Measurements from ENCODE around the gene NFKB1. TPM values are rescaled to one million over a fixed set of nuclear protein-coding genes. Genes with fewer than 3 reads are reported as not detected.

Gene NFKB1
- total RNA-seq, 3 donors from 2014 or later (not counting 1 experiment from before 2014, with no cell fraction given), result 144 to 235 (median 163) TPM

GRCh38 chr4:102604222-102604940, 103.2 kb downstream of the NFKB1 start:
- Histone ChIP-seq H3K4me1 (ENCODE audit: control insufficient read depth, insufficient read depth, low read length) (no peaks in the 10 kb centered on the region), H3K36me3 (ENCODE audit: control insufficient read depth, insufficient read depth, low read length) (peaks cover 81% of the 10 kb centered on the region), H3K27me3 (ENCODE audit: control insufficient read depth, insufficient read depth, low read length) (no peaks in the 10 kb centered on the region), H3K4me3 (ENCODE audit: low read length) (no peak overlapping the region), H3K27ac (ENCODE audit: low read length) (no peak overlapping the region), H3K9me3 (ENCODE audit: control insufficient read depth, insufficient read depth, low read length) (no peaks in the 10 kb centered on the region)
- no peak for TF ChIP-seq CTCF (IDR thresholded peaks at IDR 0.05)
- no peak for ATAC-seq
- H3K36me3 Mint-ChIP-seq, result peaks cover 10% of the 10 kb centered on the region
- no peak overlapping the region for H3K4me3 Mint-ChIP-seq
- DNase-seq, result no peak
- H3K4me1 Mint-ChIP-seq, result no peaks in the 10 kb centered on the region
- no peaks in the 10 kb centered on the region for H3K9me3 Mint-ChIP-seq
- intact Hi-C loops (cut with micrococcal nuclease), result no loop called here
- H3K27ac Mint-ChIP-seq, result peak overlapping the region in 1 of 2 donors; percentile 24
- H3K27me3 Mint-ChIP-seq (ENCODE audit: low read depth in 2 of 2), result no peaks in the 10 kb centered on the region
- no CpG with 5 or more reads among the region's 2 CpGs for WGBS (ENCODE audit: insufficient coverage)

- peaks cover 8% of the 10 kb centered on the region in 2 donors for H3K4me1 Mint-ChIP-seq
- intact Hi-C loops (cut with micrococcal nuclease), result no loop called here
- TF ChIP-seq CTCF (IDR thresholded peaks at IDR 0.05), result no peak
- DNase-seq (no peak), ATAC-seq (no peak)
- no peak overlapping the region for H3K4me3 ChIP-seq (ENCODE audit: low read length)
- H3K9me3 ChIP-seq (ENCODE audit: control insufficient read depth, insufficient read depth, low read length), result no peaks in the 10 kb centered on the region
- H3K36me3 Mint-ChIP-seq, result peaks cover 11% of the 10 kb centered on the region
- H3K36me3 ChIP-seq (ENCODE audit: control insufficient read depth, insufficient read depth, low read length), result peaks cover 79% of the 10 kb centered on the region
- no peaks in the 10 kb centered on the region for H3K27me3 Mint-ChIP-seq (ENCODE audit: low read depth in 2 of 2)
- no peaks in the 10 kb centered on the region for H3K9me3 Mint-ChIP-seq
- H3K4me3 Mint-ChIP-seq, result no peak overlapping the region
- peaks cover 3% of the 10 kb centered on the region for H3K4me1 ChIP-seq (ENCODE audit: control insufficient read depth, insufficient read depth, low read length)
- H3K27ac ChIP-seq (ENCODE audit: low read length), result no peak overlapping the region
- H3K27ac Mint-ChIP-seq, result peak overlapping the region; percentile 14 to 64
- WGBS (ENCODE audit: insufficient coverage), result 98% methylated on average over 3 of the region's 3 CpGs
- H3K27me3 ChIP-seq (ENCODE audit: control insufficient read depth, insufficient read depth, low read length), result no peaks in the 10 kb centered on the region
Observed at GRCh38 chr4:102606261-102606660, 105.1 kb downstream of the NFKB1 start.

GRCh38 chr4:102606846-102607450, 105.8 kb downstream of the NFKB1 start:
- Mint-ChIP-seq H3K27ac (peak overlapping the region; percentile 14 to 64), H3K9me3 (no peaks in the 10 kb centered on the region), H3K27me3 (ENCODE audit: low read depth in 2 of 2) (no peaks in the 10 kb centered on the region), H3K36me3 (peaks cover 10% of the 10 kb centered on the region), H3K4me3 (no peak overlapping the region), H3K4me1 (peaks cover 14 to 15% of the 10 kb centered on the region in 2 donors)
- Histone ChIP-seq H3K4me3 (ENCODE audit: low read length) (no peak overlapping the region), H3K36me3 (ENCODE audit: control insufficient read depth, insufficient read depth, low read length) (peaks cover 80% of the 10 kb centered on the region), H3K9me3 (ENCODE audit: control insufficient read depth, insufficient read depth, low read length) (no peaks in the 10 kb centered on the region), H3K4me1 (ENCODE audit: control insufficient read depth, insufficient read depth, low read length) (peaks cover 9% of the 10 kb centered on the region), H3K27me3 (ENCODE audit: control insufficient read depth, insufficient read depth, low read length) (no peaks in the 10 kb centered on the region), H3K27ac (ENCODE audit: low read length) (no peak overlapping the region)
- ATAC-seq (no peak), DNase-seq (no peak)
- no peak for TF ChIP-seq CTCF (IDR thresholded peaks at IDR 0.05)
- intact Hi-C loops (cut with micrococcal nuclease), result no loop called here
- WGBS (ENCODE audit: insufficient coverage), result 99% methylated on average over 7 of the region's 7 CpGs

All from natural killer cell (primary cell).